HG03066 (cell line): ENCODE data around the gene EFNA5.

ENCODE experiments used
- ATAC-seq: cut with Tn5 transposase; IDR thresholded peaks from one replicate; pipeline ENCODE4 v1.9.1; 2021; ENCODE audit warnings: low read depth; ENCODE audit not compliant: unreplicated experiment

The EFNA5 gene

DNA sequence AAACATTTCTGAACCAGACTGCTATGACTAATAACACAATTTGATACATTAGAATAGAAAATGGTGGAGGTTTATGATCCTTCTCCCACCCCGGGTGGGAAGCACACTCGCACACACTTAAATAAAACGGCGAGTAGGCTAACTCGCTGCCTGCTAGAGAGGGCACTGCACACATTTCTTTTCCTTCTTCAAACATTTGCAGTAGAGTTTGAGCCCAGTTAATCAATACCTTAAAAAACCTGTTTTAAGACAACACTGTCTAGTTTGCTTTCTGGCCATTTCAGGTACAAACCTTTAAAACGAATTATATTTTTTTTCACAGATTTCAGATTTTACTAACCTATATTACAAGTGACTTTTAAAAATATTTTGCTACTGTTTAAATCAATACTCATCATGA is 63.5 kb downstream of the EFNA5 start:
- ATAC-seq = no peak

DNA sequence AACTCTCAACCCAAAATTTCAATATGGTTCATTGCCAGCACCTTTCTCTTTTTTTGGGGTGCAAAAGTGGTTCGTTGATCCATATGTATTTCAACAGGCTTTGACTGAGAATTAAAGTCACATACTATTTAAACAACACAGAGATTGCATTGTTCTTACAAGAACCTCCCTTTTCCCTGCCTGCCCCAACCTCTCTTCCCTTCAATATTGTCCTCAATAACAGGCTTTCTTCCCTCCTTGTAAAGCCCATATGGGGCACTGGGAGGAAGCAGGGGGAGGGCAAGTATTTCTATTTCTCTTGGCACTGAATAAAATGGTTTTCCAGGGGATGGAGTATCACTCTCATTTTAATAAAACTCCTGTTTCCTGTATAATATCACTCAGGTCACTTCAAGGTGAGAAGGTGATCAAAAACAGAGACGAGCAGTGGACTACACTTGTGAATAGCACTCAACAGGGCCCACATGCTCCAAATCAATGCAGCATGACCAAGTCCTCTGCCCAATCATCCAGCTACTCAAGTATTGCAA is 65.1 kb downstream of the EFNA5 start:
- no peak for ATAC-seq

DNA sequence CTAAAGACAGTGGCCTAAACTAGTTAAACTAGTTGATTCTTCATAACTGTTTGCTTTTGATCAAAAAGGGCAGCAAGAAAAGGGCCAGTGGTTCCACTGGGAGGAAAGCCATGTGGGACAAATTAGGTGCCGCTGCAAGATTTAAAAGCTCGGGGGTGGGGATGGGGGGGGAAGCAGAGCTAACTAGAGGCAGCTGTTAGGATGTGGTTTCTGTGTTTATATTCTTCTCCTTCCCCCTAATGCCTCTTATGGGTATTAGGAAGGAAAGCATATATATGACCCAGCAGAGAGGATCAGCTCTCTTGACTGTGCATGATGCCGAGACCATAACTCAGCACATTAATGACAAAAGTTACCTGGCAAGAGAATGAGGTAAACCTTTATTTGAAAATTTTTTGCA is 65.7 kb downstream of the EFNA5 start:
- no peak for ATAC-seq

DNA sequence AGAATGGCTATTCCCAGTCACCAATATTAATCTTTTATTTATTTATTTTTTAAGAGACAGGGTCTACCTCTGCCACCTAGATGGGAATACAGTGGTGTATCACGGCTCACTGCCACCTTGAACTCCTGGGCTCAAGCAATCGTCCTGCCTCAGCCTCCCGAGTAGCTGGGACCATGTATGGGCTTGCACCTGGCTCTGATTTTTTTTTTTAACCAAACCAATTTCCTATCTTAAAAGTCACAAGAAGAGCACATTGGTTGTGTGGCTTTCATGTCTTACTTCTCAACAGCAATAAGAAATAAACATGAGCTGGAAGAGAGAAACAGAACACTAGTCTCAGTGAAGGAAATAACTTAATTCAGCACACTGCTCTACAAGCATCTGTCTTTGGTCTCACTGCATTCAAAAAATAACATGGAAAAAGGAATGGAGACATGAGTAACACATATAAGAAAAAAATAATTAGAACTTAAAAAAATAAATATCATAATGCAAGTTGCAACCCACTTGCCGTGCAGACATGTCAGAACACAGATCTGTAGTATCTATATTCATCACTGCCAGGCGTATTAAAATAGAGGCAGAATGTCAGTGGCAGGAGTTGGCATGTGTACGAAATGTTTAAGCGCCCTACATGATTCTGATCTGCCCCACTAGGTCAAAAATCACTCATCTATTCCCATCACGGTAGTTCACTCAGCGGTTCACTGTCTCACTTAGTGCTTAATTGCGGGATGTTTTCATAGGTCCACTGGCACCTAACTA is 66.4 kb downstream of the EFNA5 start:
- no peak for ATAC-seq

DNA sequence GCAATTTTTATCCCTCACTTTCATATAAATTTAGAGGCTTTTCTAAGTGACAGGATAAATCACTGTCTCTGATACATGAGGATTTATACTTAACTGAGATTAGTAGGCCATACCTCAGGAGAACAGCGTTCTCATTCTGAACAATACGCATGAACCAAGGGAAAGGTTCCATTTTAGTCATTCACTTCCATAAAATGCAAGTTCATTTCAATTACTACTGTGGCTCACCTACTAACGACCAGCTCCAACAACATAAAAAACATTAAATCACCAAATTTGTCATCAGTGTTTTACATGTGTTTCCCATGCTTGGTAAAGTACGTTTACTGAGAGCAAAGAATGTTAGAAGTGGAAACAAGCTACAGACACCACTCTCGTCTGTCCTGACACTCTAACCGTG is 67.4 kb downstream of the EFNA5 start:
- no peak for ATAC-seq

DNA sequence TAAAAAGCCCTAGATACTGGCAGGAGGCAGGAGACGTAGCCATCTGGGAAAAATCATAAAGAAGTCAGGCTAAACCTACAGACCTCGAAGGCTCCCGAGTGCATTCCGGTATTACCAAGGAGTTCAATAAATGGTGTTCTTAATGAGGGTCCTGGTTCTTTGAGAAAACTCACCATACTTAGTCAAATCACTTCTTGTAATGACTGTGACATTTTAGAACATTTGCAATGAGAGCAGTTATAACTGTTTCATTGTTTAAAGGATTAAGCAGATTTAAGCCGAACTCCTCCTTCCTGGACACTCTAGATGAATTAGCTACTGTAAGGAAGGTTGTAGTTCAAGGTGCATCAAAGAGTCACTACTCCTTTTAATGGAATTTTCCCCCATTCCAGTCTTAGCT is 67.8 kb downstream of the EFNA5 start:
- ATAC-seq = no peak

DNA sequence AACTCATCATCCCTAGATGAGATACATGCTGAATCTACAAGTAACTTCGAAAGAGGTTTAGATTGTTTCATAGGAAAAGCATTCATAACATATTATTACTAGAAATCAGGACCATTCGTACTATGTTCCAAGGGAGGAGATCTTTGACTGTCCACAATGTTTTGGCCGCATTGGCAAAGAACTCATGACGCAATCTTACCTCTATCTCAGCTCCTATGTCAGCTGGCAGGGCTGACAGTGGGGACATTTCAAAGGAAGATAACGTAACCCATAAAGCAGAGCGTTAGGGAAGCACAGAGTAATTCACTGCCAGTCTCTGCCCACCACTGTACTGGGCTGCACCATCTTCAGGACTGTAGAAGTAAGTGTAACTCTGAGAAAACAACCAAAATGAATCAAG is 69.7 kb downstream of the EFNA5 start:
- ATAC-seq = no peak

DNA sequence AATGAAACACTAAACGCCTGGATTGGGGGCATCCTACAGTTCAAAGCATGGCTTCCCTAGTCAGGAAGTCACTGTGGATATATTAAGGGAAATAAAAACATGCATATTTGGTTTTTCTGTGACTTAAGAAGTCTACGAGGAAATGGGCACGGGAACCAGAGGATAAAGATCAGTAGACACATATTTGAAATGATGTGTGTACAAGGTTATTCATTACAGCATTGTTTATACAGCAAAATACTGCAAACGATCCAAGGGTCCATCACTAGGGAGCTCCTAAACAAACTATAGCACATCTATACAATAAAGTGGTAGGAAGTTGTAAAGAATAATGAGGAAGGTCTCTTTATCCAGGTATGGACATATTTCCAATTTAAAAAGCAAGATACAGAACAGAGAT is 71.8 kb downstream of the EFNA5 start:
- no peak for ATAC-seq

DNA sequence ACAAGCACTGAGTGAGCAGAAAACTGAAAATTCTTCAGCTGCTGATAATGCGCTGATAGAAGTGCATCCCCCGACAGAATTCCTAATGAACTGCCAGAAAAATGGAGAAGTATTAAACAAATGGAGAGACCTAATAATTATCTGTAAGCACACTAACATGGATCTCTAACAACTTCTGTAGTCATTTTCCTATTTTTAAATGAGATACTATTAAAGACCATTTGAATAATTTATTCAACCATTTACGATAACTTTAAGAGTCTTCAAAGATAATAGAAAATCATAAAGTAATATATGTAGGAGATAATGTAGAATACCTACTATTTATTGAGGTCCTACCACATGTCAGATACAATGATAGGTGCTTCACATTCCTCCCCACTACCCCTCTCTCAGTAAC is 72.9 kb downstream of the EFNA5 start:
- ATAC-seq = no peak

DNA sequence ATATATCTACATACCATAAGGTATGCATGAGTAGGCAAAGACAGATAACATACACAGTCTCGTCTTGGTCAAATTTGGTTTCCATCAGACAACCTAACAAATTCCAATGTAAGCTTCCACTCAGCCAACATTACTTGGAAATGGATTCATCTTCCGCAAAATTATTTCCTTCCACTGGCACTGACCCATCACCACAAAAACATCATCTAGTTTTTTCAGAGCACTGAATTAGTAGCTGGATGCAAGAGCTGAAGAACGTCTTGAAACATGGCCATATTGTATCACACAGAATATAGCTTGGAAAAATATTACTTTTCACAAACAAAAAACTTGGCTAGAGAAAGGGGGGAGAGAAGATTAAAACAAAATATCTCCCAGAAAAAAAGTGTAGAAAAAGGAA is 73.5 kb downstream of the EFNA5 start:
- ATAC-seq = no peak

DNA sequence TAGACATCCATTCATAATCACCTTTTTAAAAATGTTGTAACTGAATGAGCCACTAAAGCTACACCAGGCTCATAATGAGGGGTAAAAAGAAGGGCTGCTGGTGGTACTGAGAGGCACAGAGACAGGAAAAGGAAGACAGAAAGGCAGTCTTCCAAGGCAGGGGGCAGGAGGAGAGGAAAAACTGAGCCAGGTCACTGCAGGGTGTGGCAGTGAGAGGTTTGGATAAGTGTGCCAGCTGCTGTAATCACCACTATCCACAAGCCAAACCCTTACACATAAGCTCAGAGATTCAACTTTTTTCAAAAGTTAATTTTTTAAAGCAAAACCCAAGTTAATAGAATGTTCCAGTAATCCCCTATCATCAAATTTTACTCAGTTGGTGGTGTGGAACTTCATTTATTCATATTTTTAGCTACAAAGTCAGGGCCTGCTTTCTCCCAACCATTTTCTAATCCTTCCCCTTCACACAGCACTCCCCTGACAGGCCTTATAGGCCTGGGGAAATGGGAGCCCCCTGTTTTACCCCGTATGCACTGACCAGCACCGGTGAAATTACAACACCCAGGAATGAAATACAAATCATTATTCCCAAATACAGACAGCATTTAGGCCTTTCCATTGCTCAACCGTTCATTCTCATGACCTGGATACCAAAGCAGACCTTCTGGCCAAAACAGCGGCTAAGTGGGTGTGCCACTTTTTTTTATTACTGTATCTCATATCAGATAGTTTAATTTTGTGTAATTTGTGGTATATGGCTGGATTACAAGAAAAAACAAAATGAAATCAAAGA is 76.3 kb downstream of the EFNA5 start:
- no peak for ATAC-seq

DNA sequence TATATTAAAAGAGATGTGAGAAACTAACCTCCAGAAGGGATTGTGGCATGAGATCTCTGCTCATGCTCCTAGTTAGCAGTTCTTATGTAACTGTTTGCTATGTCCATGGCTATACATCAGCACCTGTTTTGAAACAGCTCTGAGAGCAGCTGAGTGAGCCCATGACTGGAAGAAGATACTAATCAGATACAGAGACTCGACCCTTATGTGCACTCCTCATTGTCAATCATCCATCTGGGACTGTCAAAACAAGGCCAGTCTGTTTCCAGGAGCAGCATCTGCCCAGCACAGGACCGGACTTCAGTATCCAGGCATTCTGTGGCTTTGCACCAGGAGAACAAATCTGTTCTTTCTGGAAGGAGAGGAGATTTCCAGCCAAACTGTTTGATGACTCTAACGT is 77.7 kb downstream of the EFNA5 start:
- no peak for ATAC-seq

DNA sequence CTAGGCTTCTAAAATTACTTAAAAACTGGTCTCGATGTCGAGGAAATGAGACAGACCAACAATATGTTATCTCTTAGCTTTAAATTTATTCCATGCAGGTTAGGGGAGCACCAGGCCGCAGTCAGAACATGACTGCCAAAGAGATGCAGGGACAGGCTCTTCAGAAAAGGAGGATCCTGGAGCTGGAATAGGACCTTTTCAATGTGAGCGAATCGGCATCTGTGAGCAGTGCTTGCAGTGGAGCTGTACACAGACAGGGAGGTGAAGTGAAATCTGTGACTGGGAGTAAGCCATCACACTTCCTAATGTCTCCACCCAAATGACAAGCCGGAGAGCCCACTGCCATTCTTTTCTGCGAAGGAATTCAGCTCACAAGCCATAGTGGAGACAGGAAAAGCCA is 78.2 kb downstream of the EFNA5 start:
- no peak for ATAC-seq

DNA sequence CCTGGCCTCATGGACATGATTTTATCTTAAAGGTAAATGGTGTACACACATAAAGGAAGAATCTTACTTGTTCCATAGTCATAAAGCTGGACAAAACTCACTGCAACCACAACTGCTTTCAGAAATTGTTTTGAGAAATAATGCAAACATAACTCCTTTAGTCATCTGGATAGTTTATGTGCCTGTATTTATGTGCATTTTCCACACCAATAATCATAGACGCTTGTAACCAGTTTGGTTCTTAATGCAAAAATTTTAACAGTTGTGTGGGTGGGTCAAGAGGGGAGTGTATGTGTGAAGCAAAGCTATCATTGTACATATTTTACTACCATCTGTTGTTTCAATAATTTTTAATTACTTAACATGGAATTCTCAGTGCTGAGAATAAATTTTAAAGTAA is 80.1 kb downstream of the EFNA5 start:
- ATAC-seq = no peak

DNA sequence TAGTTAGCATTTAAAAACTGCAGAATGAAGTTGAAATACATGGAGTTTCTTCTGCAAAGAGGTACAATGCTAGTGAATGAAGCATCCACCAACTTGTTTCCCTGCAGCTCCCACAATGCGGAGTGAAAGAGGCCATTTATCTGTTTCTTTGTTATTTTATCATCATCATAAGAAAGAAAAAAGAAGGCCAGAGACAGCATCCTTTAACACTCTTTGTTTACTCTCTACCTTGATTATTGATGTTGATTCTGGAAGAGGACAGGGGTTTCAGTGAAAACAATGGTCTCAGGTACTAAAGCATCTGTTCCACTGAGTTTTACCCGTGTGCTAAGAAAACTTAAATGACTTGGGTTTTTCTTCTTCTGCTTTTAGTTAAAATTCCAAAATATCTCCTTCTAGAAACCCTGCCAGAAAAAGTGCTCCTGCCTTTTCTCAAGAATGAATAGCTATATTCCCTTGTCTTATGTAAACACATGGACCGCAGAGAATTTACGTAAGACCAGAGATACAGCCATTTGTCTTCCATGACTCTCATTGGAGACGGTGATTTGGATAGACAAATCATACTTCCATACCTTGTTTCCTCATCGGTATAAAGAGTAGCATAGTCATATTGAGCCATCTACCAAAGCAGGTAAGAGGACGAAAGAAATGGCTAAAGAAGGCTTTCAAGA is 81.1 kb downstream of the EFNA5 start:
- ATAC-seq = no peak

DNA sequence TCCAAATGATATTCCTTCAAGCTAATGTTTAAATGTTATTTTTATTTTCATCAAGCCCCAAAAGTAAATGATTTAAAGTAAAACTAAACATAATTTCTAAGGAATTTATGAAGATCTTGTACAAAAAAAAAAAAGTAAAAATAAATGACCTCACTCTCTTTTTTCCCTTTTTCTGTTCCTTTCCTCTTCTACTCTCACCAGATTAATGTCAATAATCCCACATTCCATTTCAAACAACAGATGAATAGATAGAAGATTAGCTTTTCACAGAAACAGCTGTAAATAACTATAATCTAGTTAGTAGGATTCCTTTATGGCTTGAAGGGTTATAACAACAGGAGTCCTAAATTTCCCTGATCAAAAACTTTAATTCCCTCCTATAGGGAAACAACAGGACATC is 88.1 kb downstream of the EFNA5 start:
- ATAC-seq = no peak

DNA sequence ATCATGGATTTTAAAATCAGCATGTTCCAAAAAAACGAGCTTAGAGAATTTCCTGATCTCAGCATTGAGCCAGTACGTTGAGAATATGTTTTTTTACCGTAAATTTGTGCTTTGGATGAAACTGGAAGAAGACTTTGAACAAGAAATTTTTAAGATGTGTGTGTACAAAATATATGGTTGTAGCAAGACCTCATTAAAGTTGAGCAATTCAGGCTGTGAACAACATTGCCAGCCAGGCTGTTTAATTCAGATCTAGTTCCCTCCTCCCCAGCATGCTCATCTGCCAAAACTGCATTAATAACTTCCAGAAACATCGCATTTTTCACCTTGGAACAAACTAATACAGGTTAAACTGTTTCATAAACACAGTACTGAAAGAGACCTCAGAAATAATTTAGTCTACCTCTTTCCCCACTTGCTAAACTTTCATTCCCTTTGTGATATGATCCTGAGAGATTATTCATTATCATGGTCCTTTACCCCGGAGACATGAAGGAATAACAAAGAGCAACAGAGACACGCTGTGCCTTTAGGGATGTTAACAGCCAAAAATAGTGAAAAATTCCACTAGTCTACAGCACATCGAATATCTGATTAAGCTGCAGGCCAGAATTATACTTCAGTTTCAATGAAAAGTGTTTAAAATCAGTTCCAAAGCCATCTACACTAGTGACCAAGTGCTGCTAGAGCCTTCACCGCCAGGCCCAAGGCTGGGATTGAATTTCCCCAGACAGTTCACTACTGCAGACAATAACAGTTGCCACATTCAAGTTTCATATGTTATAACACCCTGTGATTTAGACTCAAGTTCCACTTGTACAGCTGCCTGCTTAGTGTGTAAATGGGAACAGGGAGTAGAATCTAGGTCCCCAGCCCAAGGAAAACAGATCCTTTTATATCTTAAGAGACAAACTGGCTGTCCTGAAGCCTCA is 89.6 kb downstream of the EFNA5 start:
- ATAC-seq = no peak

DNA sequence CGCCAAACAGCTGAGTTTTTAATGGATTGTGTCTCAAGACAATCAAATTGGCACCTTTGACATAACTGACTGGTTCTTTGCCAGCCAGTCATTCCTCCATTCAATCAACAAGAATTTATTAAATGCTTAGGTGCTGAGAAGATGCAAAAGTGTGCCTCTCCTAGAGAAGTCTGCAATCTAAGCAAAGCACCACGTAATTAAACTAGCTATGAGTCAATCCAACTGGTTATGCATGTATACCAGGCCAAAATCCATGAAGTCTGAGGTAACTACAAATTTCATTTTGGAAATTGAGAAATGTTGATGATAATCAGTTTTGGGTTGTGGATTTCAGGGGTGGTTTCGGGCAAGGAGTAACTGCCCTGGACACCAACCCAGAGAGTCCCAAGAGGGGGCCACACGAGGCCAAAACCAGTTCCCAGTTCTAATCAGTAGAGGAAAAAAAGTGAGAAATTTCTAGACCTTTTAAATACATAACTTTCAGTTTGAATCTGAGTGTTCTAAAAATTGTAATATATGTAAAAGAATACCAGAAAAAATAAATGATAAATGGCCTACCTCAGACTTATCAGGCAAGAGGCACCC is 92.6 kb downstream of the EFNA5 start:
- ATAC-seq = no peak

DNA sequence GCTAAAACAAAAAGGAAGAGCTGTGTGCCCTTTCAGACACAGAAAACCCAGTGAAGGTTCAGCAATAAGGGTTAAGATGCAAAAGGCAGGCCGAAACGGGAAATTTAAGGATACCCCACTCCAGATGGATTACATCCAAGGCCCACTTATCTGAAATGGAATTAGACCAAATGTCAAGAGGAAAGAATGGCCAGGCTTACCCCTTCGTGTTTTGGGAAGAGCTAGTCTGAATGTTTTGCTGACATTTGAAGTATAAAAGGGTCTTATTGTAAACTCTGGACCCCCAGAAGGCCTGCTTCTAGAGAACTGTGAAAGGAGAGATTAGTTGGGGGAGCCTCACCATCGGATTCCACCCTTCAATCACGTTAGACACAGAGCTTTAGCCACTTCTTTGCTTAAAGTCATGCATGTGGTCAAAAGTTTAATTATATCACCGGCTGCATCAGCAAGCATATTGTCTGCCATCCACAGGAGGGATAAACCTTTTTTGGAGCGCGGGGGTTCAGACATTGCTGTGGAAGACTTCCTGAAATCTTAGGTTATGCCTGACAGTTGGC is 93.3 kb downstream of the EFNA5 start:
- ATAC-seq = no peak
